ENCODE measurements around the gene OR52W1. TPM values are rescaled to one million over a fixed set of nuclear protein-coding genes. Genes with fewer than 3 reads are reported as not detected.

The OR52W1 gene
- total RNA-seq, 1 experiment from 2014 or later, result not detected

DNA sequence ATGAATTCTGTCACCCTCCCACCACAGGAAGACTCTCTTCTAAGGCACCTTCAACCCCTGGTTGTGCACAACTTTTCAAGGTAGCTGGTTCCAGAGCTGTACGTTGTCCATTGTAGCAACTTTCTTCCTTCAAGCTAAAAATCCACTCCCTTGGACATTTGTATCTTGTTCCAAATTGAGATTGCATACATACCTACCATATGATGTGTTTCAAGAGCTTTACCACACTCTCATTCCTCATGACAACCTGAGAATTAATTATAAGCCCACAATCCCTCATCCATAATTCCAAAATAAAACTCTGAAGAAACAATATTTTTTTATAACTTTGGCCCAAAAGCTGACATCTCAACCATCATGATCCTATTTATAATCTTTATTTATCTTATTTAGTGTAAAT lies 3.0 kb downstream of the OR52W1 start:
- POLR2A ChIA-PET, result no interaction called here
- H3K9ac ChIP-seq (ENCODE audit: low read length), result no peak overlapping the region
- peaks cover 14% of the 10 kb centered on the region; the same call in 1 of the 2 replicates for H3K27me3 ChIP-seq (ENCODE audit: insufficient read depth, low read length)
- H3K4me1 ChIP-seq (ENCODE audit: control insufficient read depth in 1 of 2, insufficient read depth in 2 of 2, low read length in 2 of 2), result no peaks in the 10 kb centered on the region
- DNase-seq (ENCODE audit: low read depth, low spot score) (no peak), ATAC-seq (no peak)
- TF ChIP-seq CBX3 (IDR thresholded peaks at IDR 0.05; ENCODE audit: low read depth) (no peak), SRF (IDR thresholded peaks at IDR 0.05; ENCODE audit: low read depth) (no peak), SP1 (IDR thresholded peaks at IDR 0.05; ENCODE audit: low read depth) (no peak), SIN3A (IDR thresholded peaks at IDR 0.05; ENCODE audit: low read depth) (no peak), ELF1 (IDR thresholded peaks at IDR 0.05; ENCODE audit: borderline replicate concordance, low read depth) (no peak)
- TF ChIP-seq, protein P1, sequence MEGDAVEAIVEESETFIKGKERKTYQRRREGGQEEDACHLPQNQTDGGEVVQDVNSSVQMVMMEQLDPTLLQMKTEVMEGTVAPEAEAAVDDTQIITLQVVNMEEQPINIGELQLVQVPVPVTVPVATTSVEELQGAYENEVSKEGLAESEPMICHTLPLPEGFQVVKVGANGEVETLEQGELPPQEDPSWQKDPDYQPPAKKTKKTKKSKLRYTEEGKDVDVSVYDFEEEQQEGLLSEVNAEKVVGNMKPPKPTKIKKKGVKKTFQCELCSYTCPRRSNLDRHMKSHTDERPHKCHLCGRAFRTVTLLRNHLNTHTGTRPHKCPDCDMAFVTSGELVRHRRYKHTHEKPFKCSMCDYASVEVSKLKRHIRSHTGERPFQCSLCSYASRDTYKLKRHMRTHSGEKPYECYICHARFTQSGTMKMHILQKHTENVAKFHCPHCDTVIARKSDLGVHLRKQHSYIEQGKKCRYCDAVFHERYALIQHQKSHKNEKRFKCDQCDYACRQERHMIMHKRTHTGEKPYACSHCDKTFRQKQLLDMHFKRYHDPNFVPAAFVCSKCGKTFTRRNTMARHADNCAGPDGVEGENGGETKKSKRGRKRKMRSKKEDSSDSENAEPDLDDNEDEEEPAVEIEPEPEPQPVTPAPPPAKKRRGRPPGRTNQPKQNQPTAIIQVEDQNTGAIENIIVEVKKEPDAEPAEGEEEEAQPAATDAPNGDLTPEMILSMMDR (IDR thresholded peaks at IDR 0.05 in 2 of 3, conservative IDR thresholded peaks at IDR 0.05 in 1 of 3; ENCODE audit: borderline replicate concordance in 1 of 3, insufficient read depth in 1 of 3, low read depth in 2 of 3, low read length in 2 of 3), result no peak
- H3K79me2 ChIP-seq (ENCODE audit: insufficient read depth, low read length), result no peaks in the 10 kb centered on the region
- RAD21 ChIA-PET (ENCODE audit: low non-redundant PET in 1 of 2, low total read pairs in 2 of 2, uncharacterized antibody in 2 of 2, unreplicated experiment in 2 of 2), result no interaction called here
- H3K4me2 ChIP-seq (ENCODE audit: low read length), result no peak overlapping the region
- H2AFZ ChIP-seq (ENCODE audit: low read depth, low read length, poor library complexity, severe bottlenecking), result no peak overlapping the region
- H3K27ac ChIP-seq (ENCODE audit: low read depth, low read length), result no peak overlapping the region
- H3K9me2 ChIP-seq (ENCODE audit: insufficient read depth), result no peaks in the 10 kb centered on the region
- no peaks in the 10 kb centered on the region for H4K20me1 ChIP-seq (ENCODE audit: insufficient read depth)
- CTCF ChIA-PET, result interaction anchor here (1.1 kb wide), 2 partner anchors 48 to 80 kb away, joined by 3 read pairs; no protein-coding TSS in a partner anchor
- BruUV-seq (replicated peaks), result no TSS peak
- intact Hi-C loops (cut with micrococcal nuclease), result no loop called here
- H3K9me3 ChIP-seq (ENCODE audit: control insufficient read depth in 1 of 2, insufficient read depth in 1 of 2, low read depth in 1 of 2, low read length in 2 of 2), result no peaks in the 10 kb centered on the region
- H3K4me3 ChIP-seq (replicated peaks in 1 of 2; ENCODE audit: low read depth in 1 of 2, low read length in 2 of 2), result no peak overlapping the region
- H3K36me3 ChIP-seq (ENCODE audit: control insufficient read depth in 1 of 2, insufficient read depth in 2 of 2, low read length in 2 of 2), result no peaks in the 10 kb centered on the region; a peak in 1 of 4 replicates

DNA sequence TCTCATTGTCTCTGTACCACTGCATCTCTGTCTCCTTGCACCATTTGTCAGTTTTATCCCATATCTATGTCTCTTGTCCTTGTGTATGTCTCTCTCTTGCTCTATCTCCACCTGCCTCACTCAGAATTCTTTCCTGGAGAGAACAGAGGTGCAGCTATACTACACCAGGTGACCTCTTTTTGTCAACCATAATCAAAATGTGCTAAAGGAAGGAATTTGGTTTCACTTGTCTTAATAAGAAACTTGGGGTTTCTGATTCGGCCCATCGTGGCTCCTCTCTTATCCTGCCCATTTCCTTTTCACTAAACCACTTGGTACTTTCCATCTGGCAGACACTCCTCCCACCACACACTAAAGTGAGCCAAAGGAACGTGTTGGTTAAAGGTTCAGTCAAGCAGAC lies 4.3 kb downstream of the OR52W1 start:
- no peak for ATAC-seq
- POLR2A ChIA-PET, result no interaction called here
- CTCF ChIA-PET, result no interaction called here
- no peak for DNase-seq (ENCODE audit: low read depth, low spot score)
- no peaks in the 10 kb centered on the region for H3K9me2 ChIP-seq (ENCODE audit: insufficient read depth)
- no peak overlapping the region for H3K9ac ChIP-seq (ENCODE audit: low read length)
- no peaks in the 10 kb centered on the region for H3K9me3 ChIP-seq (ENCODE audit: control insufficient read depth in 1 of 2, insufficient read depth in 1 of 2, low read depth in 1 of 2, low read length in 2 of 2)
- H3K4me3 ChIP-seq (replicated peaks in 1 of 2; ENCODE audit: low read depth in 1 of 2, low read length in 2 of 2), result no peak overlapping the region
- H3K27me3 ChIP-seq (ENCODE audit: insufficient read depth, low read length), result peaks cover 5% of the 10 kb centered on the region; the same call in 1 of the 2 replicates
- no peak overlapping the region for H3K27ac ChIP-seq (ENCODE audit: low read depth, low read length)
- no peaks in the 10 kb centered on the region for H3K79me2 ChIP-seq (ENCODE audit: insufficient read depth, low read length)
- no peak overlapping the region for H2AFZ ChIP-seq (ENCODE audit: low read depth, low read length, poor library complexity, severe bottlenecking)
- intact Hi-C loops (cut with micrococcal nuclease), result no loop called here
- RAD21 ChIA-PET (ENCODE audit: low non-redundant PET in 1 of 2, low total read pairs in 2 of 2, uncharacterized antibody in 2 of 2, unreplicated experiment in 2 of 2), result no interaction called here
- no peaks in the 10 kb centered on the region for H4K20me1 ChIP-seq (ENCODE audit: insufficient read depth)
- BruUV-seq (replicated peaks), result no TSS peak
- H3K4me2 ChIP-seq (ENCODE audit: low read length), result no peak overlapping the region
- H3K36me3 ChIP-seq (ENCODE audit: control insufficient read depth in 1 of 2, insufficient read depth in 2 of 2, low read length in 2 of 2), result no peaks in the 10 kb centered on the region; a peak in 1 of 4 replicates
- no peaks in the 10 kb centered on the region for H3K4me1 ChIP-seq (ENCODE audit: control insufficient read depth in 1 of 2, insufficient read depth in 2 of 2, low read length in 2 of 2)
- TF ChIP-seq RAD21 (IDR thresholded peaks at IDR 0.05; ENCODE audit: low read depth) (no peak), POLR2A (IDR thresholded peaks at IDR 0.05; ENCODE audit: borderline replicate concordance, extremely low read depth, insufficient read depth, insufficient read length) (no peak), SIN3A (IDR thresholded peaks at IDR 0.05; ENCODE audit: low read depth) (no peak), EGR1 (IDR thresholded peaks at IDR 0.05; ENCODE audit: low read depth) (no peak), JUND (IDR thresholded peaks at IDR 0.05) (no peak), ZFX (IDR thresholded peaks at IDR 0.05) (no peak), ELF1 (IDR thresholded peaks at IDR 0.05; ENCODE audit: borderline replicate concordance, low read depth) (no peak)
- TF ChIP-seq, protein P2, sequence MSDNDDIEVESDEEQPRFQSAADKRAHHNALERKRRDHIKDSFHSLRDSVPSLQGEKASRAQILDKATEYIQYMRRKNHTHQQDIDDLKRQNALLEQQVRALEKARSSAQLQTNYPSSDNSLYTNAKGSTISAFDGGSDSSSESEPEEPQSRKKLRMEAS (IDR thresholded peaks at IDR 0.05), result no peak
- TF ChIP-seq, protein P3, sequence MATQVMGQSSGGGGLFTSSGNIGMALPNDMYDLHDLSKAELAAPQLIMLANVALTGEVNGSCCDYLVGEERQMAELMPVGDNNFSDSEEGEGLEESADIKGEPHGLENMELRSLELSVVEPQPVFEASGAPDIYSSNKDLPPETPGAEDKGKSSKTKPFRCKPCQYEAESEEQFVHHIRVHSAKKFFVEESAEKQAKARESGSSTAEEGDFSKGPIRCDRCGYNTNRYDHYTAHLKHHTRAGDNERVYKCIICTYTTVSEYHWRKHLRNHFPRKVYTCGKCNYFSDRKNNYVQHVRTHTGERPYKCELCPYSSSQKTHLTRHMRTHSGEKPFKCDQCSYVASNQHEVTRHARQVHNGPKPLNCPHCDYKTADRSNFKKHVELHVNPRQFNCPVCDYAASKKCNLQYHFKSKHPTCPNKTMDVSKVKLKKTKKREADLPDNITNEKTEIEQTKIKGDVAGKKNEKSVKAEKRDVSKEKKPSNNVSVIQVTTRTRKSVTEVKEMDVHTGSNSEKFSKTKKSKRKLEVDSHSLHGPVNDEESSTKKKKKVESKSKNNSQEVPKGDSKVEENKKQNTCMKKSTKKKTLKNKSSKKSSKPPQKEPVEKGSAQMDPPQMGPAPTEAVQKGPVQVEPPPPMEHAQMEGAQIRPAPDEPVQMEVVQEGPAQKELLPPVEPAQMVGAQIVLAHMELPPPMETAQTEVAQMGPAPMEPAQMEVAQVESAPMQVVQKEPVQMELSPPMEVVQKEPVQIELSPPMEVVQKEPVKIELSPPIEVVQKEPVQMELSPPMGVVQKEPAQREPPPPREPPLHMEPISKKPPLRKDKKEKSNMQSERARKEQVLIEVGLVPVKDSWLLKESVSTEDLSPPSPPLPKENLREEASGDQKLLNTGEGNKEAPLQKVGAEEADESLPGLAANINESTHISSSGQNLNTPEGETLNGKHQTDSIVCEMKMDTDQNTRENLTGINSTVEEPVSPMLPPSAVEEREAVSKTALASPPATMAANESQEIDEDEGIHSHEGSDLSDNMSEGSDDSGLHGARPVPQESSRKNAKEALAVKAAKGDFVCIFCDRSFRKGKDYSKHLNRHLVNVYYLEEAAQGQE (IDR thresholded peaks at IDR 0.05; ENCODE audit: low read depth), result no peak
- TF ChIP-seq, protein P4, sequence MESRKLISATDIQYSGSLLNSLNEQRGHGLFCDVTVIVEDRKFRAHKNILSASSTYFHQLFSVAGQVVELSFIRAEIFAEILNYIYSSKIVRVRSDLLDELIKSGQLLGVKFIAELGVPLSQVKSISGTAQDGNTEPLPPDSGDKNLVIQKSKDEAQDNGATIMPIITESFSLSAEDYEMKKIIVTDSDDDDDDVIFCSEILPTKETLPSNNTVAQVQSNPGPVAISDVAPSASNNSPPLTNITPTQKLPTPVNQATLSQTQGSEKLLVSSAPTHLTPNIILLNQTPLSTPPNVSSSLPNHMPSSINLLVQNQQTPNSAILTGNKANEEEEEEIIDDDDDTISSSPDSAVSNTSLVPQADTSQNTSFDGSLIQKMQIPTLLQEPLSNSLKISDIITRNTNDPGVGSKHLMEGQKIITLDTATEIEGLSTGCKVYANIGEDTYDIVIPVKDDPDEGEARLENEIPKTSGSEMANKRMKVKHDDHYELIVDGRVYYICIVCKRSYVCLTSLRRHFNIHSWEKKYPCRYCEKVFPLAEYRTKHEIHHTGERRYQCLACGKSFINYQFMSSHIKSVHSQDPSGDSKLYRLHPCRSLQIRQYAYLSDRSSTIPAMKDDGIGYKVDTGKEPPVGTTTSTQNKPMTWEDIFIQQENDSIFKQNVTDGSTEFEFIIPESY (IDR thresholded peaks at IDR 0.05; ENCODE audit: extremely low read depth, insufficient replicate concordance, low read length), result no peak

Data from HCT116 (cell line).